GM23338 (cell line): ENCODE data around the gene DCP2.

ENCODE experiments used
- CREB1 ChIP-seq: fragments of 250-450 bp; sonication (Bioruptor Pico); IDR thresholded peaks from 2 replicates; pipeline ENCODE4 v1.5.0; 2020; ENCODE audit warnings: low read depth, mild to moderate bottlenecking, moderate library complexity
- CTCF ChIP-seq, 2 experiments: fragments of 200-600 bp in 1 of 2; sonication (generic) in 1 of 2; conservative IDR thresholded peaks; 2 replicates each; pipeline versions ENCODE4 v1.5.1 to v1.6.1; 2016 to 2017; ENCODE audit warnings: antibody characterized with exemption in 2 of 2, low read depth in 2 of 2, mild to moderate bottlenecking in 2 of 2, moderate library complexity in 1 of 2
- ETS1 ChIP-seq: IDR thresholded peaks from 2 replicates; pipeline ENCODE4 v1.6.1; 2016; ENCODE audit warnings: antibody characterized with exemption
- EZH2 ChIP-seq: fragments of 200-600 bp; sonication (generic); IDR thresholded peaks from one replicate; pipeline ENCODE4 v1.8.0; 2017; ENCODE audit warnings: antibody characterized with exemption, mild to moderate bottlenecking, low read depth; ENCODE audit not compliant: unreplicated experiment
- EZH2phosphoT487 ChIP-seq: fragments of 200-600 bp; sonication (generic); IDR thresholded peaks from one replicate; pipeline ENCODE4 v1.8.1; 2018; ENCODE audit warnings: antibody characterized with exemption; ENCODE audit not compliant: unreplicated experiment
- JUNB ChIP-seq: IDR thresholded peaks from one replicate; pipeline ENCODE4 v1.6.1; 2016; ENCODE audit warnings: antibody characterized with exemption; ENCODE audit not compliant: unreplicated experiment
- NANOG ChIP-seq: IDR thresholded peaks from 2 replicates; pipeline ENCODE4 v1.6.1; 2016; ENCODE audit warnings: antibody characterized with exemption, borderline replicate concordance
- POLR2AphosphoS5 ChIP-seq: IDR thresholded peaks from 2 replicates; pipeline ENCODE4 v1.6.1; 2016; ENCODE audit warnings: antibody characterized with exemption, low read depth
- REST ChIP-seq: IDR thresholded peaks from one replicate; pipeline ENCODE4 v1.6.1; 2018; ENCODE audit warnings: antibody characterized with exemption; ENCODE audit not compliant: unreplicated experiment
- STAT1 ChIP-seq: IDR thresholded peaks from one replicate; pipeline ENCODE4 v1.6.1; 2016; ENCODE audit warnings: antibody characterized with exemption; ENCODE audit not compliant: unreplicated experiment
- ZNF114 ChIP-seq: fragments of 250-450 bp; sonication (Bioruptor Pico); IDR thresholded peaks from 2 replicates; pipeline ENCODE4 v1.5.0; 2020; ENCODE audit warnings: mild to moderate bottlenecking, moderate library complexity
- ZNF331 ChIP-seq: fragments of 250-450 bp; sonication (Bioruptor Pico); IDR thresholded peaks from 2 replicates; pipeline ENCODE4 v1.5.0; 2020; ENCODE audit warnings: low read depth, mild to moderate bottlenecking, moderate library complexity
- ZNF462 ChIP-seq: fragments of 250-450 bp; sonication (Bioruptor Pico); IDR thresholded peaks from 2 replicates; pipeline ENCODE4 v1.5.0; 2020; ENCODE audit warnings: mild to moderate bottlenecking, moderate library complexity

GRCh38 chr5:112971276-112971675 lies 5.3 kb upstream of the DCP2 start:
- TF ChIP-seq EZH2 (no peak), POLR2AphosphoS5 (no peak), CTCF (conservative IDR thresholded peaks at IDR 0.05; ENCODE audit: low read depth in 2 of 2) (no peak), EZH2phosphoT487 (no peak), CREB1 (CRISPR knock-in tag) (no peak), ZNF462 (CRISPR knock-in tag) (no peak), NANOG (no peak), ZNF331 (CRISPR knock-in tag) (no peak), JUNB (no peak), REST (no peak), ETS1 (no peak), ZNF114 (CRISPR knock-in tag) (no peak), STAT1 (no peak)
